IPS-18a (cell line): Measurements from ENCODE around the gene ZBTB16.

Source experiments
- H3K27ac ChIP-seq: one replicate; pipeline ENCODE4 v1.5.1; 2013; ENCODE audit warnings: low read length
- H3K27me3 ChIP-seq: one replicate; pipeline ENCODE4 v1.6.1; 2013; ENCODE audit warnings: mild to moderate bottlenecking, low read length; ENCODE audit not compliant: control insufficient read depth, insufficient read depth
- H3K36me3 ChIP-seq: one replicate; pipeline ENCODE4 v1.6.1; 2013; ENCODE audit warnings: low read depth, low read length; ENCODE audit not compliant: control insufficient read depth
- H3K4me1 ChIP-seq: one replicate; pipeline ENCODE4 v1.6.1; 2013; ENCODE audit warnings: low read depth, low read length; ENCODE audit not compliant: control insufficient read depth
- H3K4me3 ChIP-seq: one replicate; pipeline ENCODE4 v1.5.1; 2013; ENCODE audit warnings: low read length
- H3K9ac ChIP-seq: one replicate; pipeline ENCODE4 v1.6.1; 2013; ENCODE audit warnings: mild to moderate bottlenecking, low read length, moderate library complexity
- H3K9me3 ChIP-seq: one replicate; pipeline ENCODE4 v1.6.1; 2013; ENCODE audit warnings: low read depth, low read length; ENCODE audit not compliant: control insufficient read depth

ZBTB16 gene

GRCh38 chr11:114152785-114153184 lies 93.3 kb downstream of the ZBTB16 start:
- Histone ChIP-seq H3K27ac (no peak overlapping the region), H3K36me3 (no peaks in the 10 kb centered on the region), H3K9me3 (no peaks in the 10 kb centered on the region), H3K4me3 (no peak overlapping the region), H3K9ac (no peak overlapping the region), H3K27me3 (no peaks in the 10 kb centered on the region), H3K4me1 (no peaks in the 10 kb centered on the region)

- Histone ChIP-seq H3K27ac (no peak overlapping the region), H3K4me1 (no peaks in the 10 kb centered on the region), H3K4me3 (no peak overlapping the region), H3K9ac (no peak overlapping the region), H3K9me3 (no peaks in the 10 kb centered on the region), H3K27me3 (no peaks in the 10 kb centered on the region), H3K36me3 (no peaks in the 10 kb centered on the region)
Measured at GRCh38 chr11:114153224-114153623, 93.7 kb downstream of the ZBTB16 start.

DNA sequence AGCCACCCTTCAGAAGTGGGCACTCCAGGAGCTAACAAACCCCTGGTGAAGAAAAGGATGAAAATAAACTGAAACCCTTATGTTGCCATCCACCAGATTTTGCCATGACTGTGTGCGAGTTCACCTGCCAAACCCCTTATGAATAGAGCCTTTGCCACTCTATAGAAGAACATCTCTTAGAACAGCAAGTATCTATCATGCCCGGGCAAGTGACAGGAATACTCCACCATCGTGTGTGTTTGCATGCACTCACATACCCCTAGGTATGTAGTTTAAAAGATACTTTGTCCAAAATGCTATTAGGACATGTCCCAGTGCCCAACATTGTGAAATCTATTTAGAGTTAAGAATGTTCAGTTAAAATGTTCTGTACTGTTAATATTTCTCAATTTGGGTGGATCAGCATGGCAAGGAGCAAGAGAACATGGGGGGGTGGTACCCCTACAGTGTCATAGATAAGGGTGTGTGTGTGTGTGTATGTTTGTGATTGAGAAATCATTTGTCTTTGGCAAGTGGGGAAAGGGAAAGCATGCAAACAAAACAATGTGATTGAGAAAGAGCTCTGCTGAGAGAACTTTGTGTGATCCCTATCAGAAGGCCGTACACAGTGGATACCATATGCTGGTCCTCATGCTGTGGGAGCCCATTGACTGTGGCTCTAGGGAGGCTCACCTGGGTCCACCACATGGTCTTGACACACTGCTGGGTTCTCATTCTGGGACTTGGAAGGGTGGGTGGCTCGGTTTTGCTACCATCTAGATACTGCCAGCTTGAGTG lies 94.9 kb downstream of the ZBTB16 start:
- H3K27me3 ChIP-seq, result no peaks in the 10 kb centered on the region
- no peaks in the 10 kb centered on the region for H3K4me1 ChIP-seq
- no peak overlapping the region for H3K27ac ChIP-seq

GRCh38 chr11:114155116-114155515 lies 95.6 kb downstream of the ZBTB16 start:
- Histone ChIP-seq H3K9me3 (no peaks in the 10 kb centered on the region), H3K36me3 (no peaks in the 10 kb centered on the region), H3K4me1 (peaks cover 4% of the 10 kb centered on the region), H3K27ac (no peak overlapping the region), H3K27me3 (no peaks in the 10 kb centered on the region), H3K4me3 (no peak overlapping the region), H3K9ac (no peak overlapping the region)

More for the DNA sequence above, 94.9 kb downstream of the ZBTB16 start:
- Histone ChIP-seq H3K4me3 (no peak overlapping the region), H3K36me3 (no peaks in the 10 kb centered on the region), H3K9ac (no peak overlapping the region), H3K9me3 (no peaks in the 10 kb centered on the region)

DNA sequence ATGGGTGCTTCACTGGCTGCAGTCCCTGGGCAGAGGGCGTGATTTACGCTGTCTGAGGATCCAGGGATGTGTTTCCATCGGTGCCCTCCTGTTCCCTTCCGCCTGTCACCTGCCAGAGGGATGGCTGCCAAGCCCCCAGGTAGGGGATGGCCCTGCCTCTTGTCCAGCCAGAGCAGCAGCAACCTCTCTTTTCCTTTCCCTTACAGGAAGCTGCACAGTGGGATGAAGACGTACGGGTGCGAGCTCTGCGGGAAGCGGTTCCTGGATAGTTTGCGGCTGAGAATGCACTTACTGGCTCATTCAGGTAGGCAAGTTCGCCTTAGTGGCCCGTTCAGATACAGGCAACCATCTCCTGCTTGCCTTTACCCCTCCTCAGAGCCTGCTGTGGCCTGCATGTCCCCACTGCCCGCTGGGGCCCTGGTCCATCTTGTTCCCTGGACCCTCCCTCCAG lies 96.6 kb downstream of the ZBTB16 start:
- H3K9ac ChIP-seq, result no peak overlapping the region
- no peak overlapping the region for H3K27ac ChIP-seq
- H3K9me3 ChIP-seq, result no peaks in the 10 kb centered on the region
- peaks cover 8% of the 10 kb centered on the region for H3K4me1 ChIP-seq
- no peaks in the 10 kb centered on the region for H3K27me3 ChIP-seq
- no peaks in the 10 kb centered on the region for H3K36me3 ChIP-seq
- H3K4me3 ChIP-seq, result no peak overlapping the region

DNA sequence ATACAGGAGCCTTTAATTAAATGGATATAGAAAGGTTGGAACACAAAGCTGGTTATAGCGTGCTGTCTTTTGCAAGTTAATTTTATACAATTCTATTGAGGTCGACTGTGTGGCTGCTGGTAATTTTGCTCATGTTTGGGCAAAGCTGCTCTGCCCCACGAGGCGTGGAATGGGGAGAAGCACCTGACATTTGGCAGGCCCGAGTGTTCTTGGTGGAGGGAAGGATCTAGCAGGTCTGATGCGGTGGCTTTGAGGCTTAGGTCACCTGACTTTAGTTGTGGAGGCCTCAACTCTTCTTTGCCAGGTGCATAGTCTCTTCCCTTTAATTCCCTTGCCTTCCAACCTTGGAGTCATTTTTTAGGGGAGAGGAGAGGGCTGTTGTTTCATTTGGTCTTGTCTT lies 97.3 kb downstream of the ZBTB16 start:
- Histone ChIP-seq H3K9ac (no peak overlapping the region), H3K9me3 (no peaks in the 10 kb centered on the region), H3K4me3 (no peak overlapping the region), H3K36me3 (no peaks in the 10 kb centered on the region), H3K27me3 (no peaks in the 10 kb centered on the region), H3K27ac (no peak overlapping the region), H3K4me1 (peaks cover 8% of the 10 kb centered on the region)

DNA sequence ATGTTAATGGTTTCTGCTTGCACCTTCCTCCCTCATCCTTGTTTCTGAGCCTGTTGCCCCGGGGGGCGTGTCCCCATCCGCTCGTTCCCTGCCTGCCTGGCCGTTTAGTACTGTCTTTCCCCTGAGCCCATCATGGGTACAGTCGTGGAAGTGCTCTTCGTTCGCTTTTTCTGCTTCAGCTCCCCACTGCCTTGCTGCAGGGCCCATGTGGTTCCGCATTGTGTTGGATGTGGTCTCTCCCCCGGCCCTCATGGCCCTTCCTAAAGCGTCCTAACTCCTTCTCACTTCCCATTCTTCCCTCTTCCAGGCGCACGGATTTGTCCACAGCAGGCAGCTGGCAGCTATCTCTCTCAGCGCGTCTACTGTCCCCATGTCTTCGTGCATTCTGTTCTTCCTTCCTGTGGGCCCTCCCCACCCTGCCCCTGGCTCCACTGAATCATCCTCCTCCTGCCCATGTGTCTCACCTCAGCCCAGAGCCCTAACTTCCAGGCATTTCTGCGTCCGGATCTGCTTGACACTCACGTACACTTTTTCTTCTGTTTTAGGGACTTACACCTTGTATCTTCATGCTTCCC lies 98.1 kb downstream of the ZBTB16 start:
- Histone ChIP-seq H3K9me3 (no peaks in the 10 kb centered on the region), H3K27me3 (no peaks in the 10 kb centered on the region), H3K9ac (no peak overlapping the region), H3K27ac (no peak overlapping the region), H3K36me3 (no peaks in the 10 kb centered on the region), H3K4me1 (peaks cover 8% of the 10 kb centered on the region), H3K4me3 (no peak overlapping the region)

DNA sequence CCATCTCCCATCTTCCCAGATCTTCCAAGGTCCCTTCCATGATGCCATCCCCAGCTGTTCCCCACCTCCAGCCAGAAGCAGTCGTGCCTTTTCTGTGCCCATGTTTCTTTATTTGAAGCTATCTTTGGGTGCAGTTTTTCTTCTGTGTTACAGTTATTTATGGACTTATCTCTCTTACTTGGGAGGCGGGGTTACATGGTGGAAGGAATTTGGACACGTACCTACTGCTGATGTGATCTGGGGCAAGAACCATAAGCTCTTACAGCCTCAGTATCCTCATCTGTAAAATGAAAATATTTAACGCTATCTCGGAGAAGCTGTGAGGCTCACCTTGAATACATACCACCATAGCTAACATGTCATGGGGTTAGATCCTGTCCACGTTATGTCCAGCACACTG lies 98.9 kb downstream of the ZBTB16 start:
- Histone ChIP-seq H3K9me3 (no peaks in the 10 kb centered on the region), H3K4me3 (no peak overlapping the region), H3K4me1 (peaks cover 8% of the 10 kb centered on the region), H3K27ac (no peak overlapping the region), H3K27me3 (no peaks in the 10 kb centered on the region), H3K36me3 (no peaks in the 10 kb centered on the region), H3K9ac (no peak overlapping the region)

DNA sequence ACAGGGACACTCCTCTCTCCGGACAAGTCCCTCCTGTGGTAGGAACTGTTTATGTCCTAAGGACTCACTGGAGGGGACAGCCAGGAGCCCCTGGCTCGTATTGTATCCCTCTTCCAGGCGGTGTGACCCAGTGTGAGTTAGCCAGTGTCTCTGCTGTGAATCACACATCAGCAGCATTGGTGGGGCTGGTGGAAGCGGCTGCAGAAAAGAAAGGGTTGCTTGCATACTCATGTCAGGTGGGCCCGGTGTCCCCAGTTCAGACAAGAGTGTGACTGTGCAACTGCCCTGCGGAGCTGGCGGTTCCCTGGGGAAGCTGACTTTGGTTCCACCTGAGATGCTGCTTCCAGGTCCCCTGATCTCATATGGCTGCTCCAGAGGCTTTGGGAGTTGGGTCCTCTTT lies 99.4 kb downstream of the ZBTB16 start:
- Histone ChIP-seq H3K9me3 (no peaks in the 10 kb centered on the region), H3K36me3 (no peaks in the 10 kb centered on the region), H3K27ac (no peak overlapping the region), H3K4me1 (peaks cover 8% of the 10 kb centered on the region), H3K27me3 (no peaks in the 10 kb centered on the region), H3K9ac (no peak overlapping the region), H3K4me3 (no peak overlapping the region)

DNA sequence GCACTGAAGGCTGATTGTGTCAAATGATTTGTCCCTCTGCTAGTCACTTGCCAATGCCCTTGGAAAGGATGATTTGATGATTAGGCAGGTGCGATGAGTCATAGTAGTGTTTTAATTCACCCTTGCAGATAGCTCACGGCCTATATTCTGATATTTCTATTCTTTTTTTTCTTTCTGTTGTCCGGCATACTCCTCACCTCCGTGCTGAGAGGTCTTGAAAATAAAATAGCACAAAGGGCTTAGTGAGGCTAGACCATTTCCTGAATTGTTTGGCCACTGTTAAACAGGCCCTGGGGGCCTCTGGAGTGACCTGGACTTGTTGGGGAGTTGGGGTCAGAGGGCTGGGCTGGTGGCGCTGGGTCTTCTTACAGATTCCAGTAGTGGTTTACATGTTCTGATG lies 99.8 kb downstream of the ZBTB16 start:
- H3K4me1 ChIP-seq, result peaks cover 8% of the 10 kb centered on the region
- H3K4me3 ChIP-seq, result no peak overlapping the region
- H3K27ac ChIP-seq, result no peak overlapping the region
- no peaks in the 10 kb centered on the region for H3K36me3 ChIP-seq
- no peak overlapping the region for H3K9ac ChIP-seq
- H3K9me3 ChIP-seq, result no peaks in the 10 kb centered on the region
- no peaks in the 10 kb centered on the region for H3K27me3 ChIP-seq

- Histone ChIP-seq H3K4me3 (no peak overlapping the region), H3K36me3 (no peaks in the 10 kb centered on the region), H3K27ac (no peak overlapping the region), H3K27me3 (no peaks in the 10 kb centered on the region), H3K9me3 (no peaks in the 10 kb centered on the region), H3K9ac (no peak overlapping the region), H3K4me1 (peaks cover 8% of the 10 kb centered on the region)
Measured at GRCh38 chr11:114159802-114160632, 100.5 kb downstream of the ZBTB16 start.
